ENCODE measurements around the gene VPS13A.

- TF ChIP-seq, protein P1, sequence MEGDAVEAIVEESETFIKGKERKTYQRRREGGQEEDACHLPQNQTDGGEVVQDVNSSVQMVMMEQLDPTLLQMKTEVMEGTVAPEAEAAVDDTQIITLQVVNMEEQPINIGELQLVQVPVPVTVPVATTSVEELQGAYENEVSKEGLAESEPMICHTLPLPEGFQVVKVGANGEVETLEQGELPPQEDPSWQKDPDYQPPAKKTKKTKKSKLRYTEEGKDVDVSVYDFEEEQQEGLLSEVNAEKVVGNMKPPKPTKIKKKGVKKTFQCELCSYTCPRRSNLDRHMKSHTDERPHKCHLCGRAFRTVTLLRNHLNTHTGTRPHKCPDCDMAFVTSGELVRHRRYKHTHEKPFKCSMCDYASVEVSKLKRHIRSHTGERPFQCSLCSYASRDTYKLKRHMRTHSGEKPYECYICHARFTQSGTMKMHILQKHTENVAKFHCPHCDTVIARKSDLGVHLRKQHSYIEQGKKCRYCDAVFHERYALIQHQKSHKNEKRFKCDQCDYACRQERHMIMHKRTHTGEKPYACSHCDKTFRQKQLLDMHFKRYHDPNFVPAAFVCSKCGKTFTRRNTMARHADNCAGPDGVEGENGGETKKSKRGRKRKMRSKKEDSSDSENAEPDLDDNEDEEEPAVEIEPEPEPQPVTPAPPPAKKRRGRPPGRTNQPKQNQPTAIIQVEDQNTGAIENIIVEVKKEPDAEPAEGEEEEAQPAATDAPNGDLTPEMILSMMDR (IDR thresholded peaks at IDR 0.05 in 4 of 5, conservative IDR thresholded peaks at IDR 0.05 in 1 of 5), result no peak
- no peak for TF ChIP-seq POLR2A (IDR thresholded peaks at IDR 0.05)
Measured at GRCh38 chr9:77277719-77278118, 100.4 kb downstream of the VPS13A start.
